SK-N-SH treated with all-trans-retinoic acid at 6 μM for 48 hours (cell line): ENCODE data around the gene POLR2M.

Experiments
- ATAC-seq: fragments of 200-7000 bp; cut with Tn5 transposase; 3 replicates; pipeline ENCODE4 v1.9.1; 2020; ENCODE audit warnings: mild to moderate bottlenecking, moderate library complexity
- ARNTL ChIP-seq: fragments of 450-650 bp; formaldehyde crosslinking; IDR thresholded peaks from 2 replicates; pipeline ENCODE4 v1.5.0; 2020; ENCODE audit warnings: low read depth, mild to moderate bottlenecking, moderate library complexity, borderline replicate concordance
- BACH2 ChIP-seq: fragments of 250-450 bp; sonication (Bioruptor Pico); IDR thresholded peaks from 2 replicates; pipeline ENCODE4 v1.9.0; 2021; ENCODE audit warnings: mild to moderate bottlenecking, borderline replicate concordance
- ESRRG ChIP-seq: fragments of 250-450 bp; sonication (Bioruptor Pico); IDR thresholded peaks from 2 replicates; pipeline ENCODE4 v1.6.1; 2021; ENCODE audit warnings: mild to moderate bottlenecking
- GLIS3 ChIP-seq: fragments of 250-450 bp; sonication (Bioruptor Pico); IDR thresholded peaks from 2 replicates; pipeline ENCODE4 v1.5.0; 2020; ENCODE audit warnings: mild to moderate bottlenecking, moderate library complexity
- PATZ1 ChIP-seq: fragments of 250-450 bp; sonication (Bioruptor Pico); IDR thresholded peaks from 2 replicates; pipeline ENCODE4 v1.8.0; 2020; ENCODE audit warnings: mild to moderate bottlenecking, moderate library complexity, borderline replicate concordance
- POU6F1 ChIP-seq: fragments of 250-450 bp; sonication (Bioruptor Pico); IDR thresholded peaks from 2 replicates; pipeline ENCODE4 v1.8.0; 2021; ENCODE audit warnings: low read depth, mild to moderate bottlenecking, moderate library complexity, borderline replicate concordance
- PPARA ChIP-seq: fragments of 250-450 bp; sonication (Bioruptor Pico); IDR thresholded peaks from 2 replicates; pipeline ENCODE4 v1.5.0; 2020; ENCODE audit warnings: mild to moderate bottlenecking, borderline replicate concordance
- RARB ChIP-seq: fragments of 250-450 bp; sonication (Bioruptor Pico); IDR thresholded peaks from 2 replicates; pipeline ENCODE4 v1.8.0; 2021; ENCODE audit warnings: mild to moderate bottlenecking, moderate library complexity
- SNAI2 ChIP-seq: fragments of 250-450 bp; sonication (Bioruptor Pico); IDR thresholded peaks from 2 replicates; pipeline ENCODE4 v1.5.0; 2020; ENCODE audit warnings: mild to moderate bottlenecking, moderate library complexity
- TOX ChIP-seq: fragments of 250-450 bp; sonication (Bioruptor Pico); IDR thresholded peaks from 2 replicates; pipeline ENCODE4 v1.8.0; 2021; ENCODE audit warnings: mild to moderate bottlenecking, moderate library complexity, borderline replicate concordance
- TSHZ2 ChIP-seq: fragments of 250-450 bp; sonication (Bioruptor Pico); IDR thresholded peaks from 2 replicates; pipeline ENCODE4 v1.5.0; 2020; ENCODE audit warnings: mild to moderate bottlenecking, moderate library complexity
- ZFP30 ChIP-seq: fragments of 450-650 bp; formaldehyde crosslinking; IDR thresholded peaks from 2 replicates; pipeline ENCODE4 v1.5.0; 2022; ENCODE audit warnings: mild to moderate bottlenecking, moderate library complexity
- ZNF565 ChIP-seq: fragments of 450-650 bp; formaldehyde crosslinking; conservative IDR thresholded peaks from 2 replicates; pipeline ENCODE4 v1.5.0; 2020; ENCODE audit warnings: low read depth, mild to moderate bottlenecking, moderate library complexity
- TF ChIP-seq, protein P1 (sequence below): fragments of 250-450 bp; sonication (Bioruptor Pico); IDR thresholded peaks from 2 replicates; pipeline ENCODE4 v1.5.1; 2020; ENCODE audit warnings: low read depth, mild to moderate bottlenecking, moderate library complexity

Gene POLR2M

GRCh38 chr15:57735891-57736290, 29.4 kb downstream of the POLR2M start:
- ATAC-seq = no peak
- no peak for TF ChIP-seq ESRRG (CRISPR knock-in tag)
- TF ChIP-seq TSHZ2 (CRISPR knock-in tag) = no peak
- no peak for TF ChIP-seq BACH2 (CRISPR knock-in tag)

- no peak for ATAC-seq
- no peak for TF ChIP-seq TSHZ2 (CRISPR knock-in tag)
- no peak for TF ChIP-seq GLIS3 (CRISPR knock-in tag)
- no peak for TF ChIP-seq TOX (CRISPR knock-in tag)
Measured at GRCh38 chr15:57736591-57736990, 30.1 kb downstream of the POLR2M start.

DNA sequence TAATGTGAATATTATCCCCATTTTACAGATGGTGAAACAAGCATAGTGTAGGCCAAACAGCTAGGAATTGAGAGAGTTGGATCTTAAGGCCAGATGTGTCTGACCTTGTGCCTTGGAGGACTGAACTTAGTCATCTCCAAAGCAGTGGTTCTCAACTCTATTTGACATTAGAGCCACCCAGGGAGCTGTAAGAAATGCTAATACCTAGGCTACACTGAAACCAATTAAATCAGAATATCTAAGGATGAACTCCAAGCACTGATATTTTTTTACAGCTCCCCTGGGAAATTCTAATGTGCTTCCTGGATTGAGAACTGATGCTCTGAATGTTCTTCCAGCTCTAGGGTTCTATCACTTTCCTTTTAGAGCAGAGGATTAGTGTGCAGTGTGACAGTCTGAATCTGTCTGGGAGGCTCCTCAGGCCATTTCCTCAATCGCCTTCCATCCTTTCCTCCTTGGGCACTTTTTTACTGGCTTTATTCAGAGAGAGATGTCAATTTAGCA, 32.3 kb downstream of the POLR2M start:
- ATAC-seq = no peak
- no peak for TF ChIP-seq ESRRG (CRISPR knock-in tag)
- no peak for TF ChIP-seq ARNTL (CRISPR knock-in tag)
- no peak for TF ChIP-seq PPARA (CRISPR knock-in tag)
- TF ChIP-seq ZFP30 (CRISPR knock-in tag) = no peak
- TF ChIP-seq SNAI2 (CRISPR knock-in tag) = no peak
- TF ChIP-seq TSHZ2 (CRISPR knock-in tag) = no peak
- no peak for TF ChIP-seq TOX (CRISPR knock-in tag)
- no peak for TF ChIP-seq PATZ1 (CRISPR knock-in tag)
- TF ChIP-seq RARB (CRISPR knock-in tag) = no peak
- TF ChIP-seq POU6F1 (CRISPR knock-in tag) = no peak
- no peak for TF ChIP-seq ZNF565 (CRISPR knock-in tag)
- TF ChIP-seq, protein P1, sequence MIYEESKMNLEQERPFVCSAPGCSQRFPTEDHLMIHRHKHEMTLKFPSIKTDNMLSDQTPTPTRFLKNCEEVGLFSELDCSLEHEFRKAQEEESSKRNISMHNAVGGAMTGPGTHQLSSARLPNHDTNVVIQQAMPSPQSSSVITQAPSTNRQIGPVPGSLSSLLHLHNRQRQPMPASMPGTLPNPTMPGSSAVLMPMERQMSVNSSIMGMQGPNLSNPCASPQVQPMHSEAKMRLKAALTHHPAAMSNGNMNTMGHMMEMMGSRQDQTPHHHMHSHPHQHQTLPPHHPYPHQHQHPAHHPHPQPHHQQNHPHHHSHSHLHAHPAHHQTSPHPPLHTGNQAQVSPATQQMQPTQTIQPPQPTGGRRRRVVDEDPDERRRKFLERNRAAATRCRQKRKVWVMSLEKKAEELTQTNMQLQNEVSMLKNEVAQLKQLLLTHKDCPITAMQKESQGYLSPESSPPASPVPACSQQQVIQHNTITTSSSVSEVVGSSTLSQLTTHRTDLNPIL (CRISPR knock-in tag) = no peak
